Skeletal muscle tissue (tissue), 4 donors: ENCODE data around the gene RTN3. TPM values are rescaled to one million over a fixed set of nuclear protein-coding genes. Genes with fewer than 3 reads are reported as not detected.

Experiments used
- H3K27ac ChIP-seq: one replicate; pipeline ENCODE4 v1.7.0; 2013; ENCODE audit warnings: mild to moderate bottlenecking, low read depth, low read length, inconsistent platforms
- H3K27me3 ChIP-seq, 3 donors: one replicate each; pipeline ENCODE4 v1.7.0; 2013; ENCODE audit warnings: low read length in 3 of 3; ENCODE audit not compliant: control insufficient read depth in 3 of 3, insufficient read depth in 3 of 3
- H3K36me3 ChIP-seq, 3 donors: one replicate each; pipeline ENCODE4 v1.7.0; 2013; ENCODE audit warnings: low read length in 3 of 3; ENCODE audit not compliant: control insufficient read depth in 3 of 3, insufficient read depth in 3 of 3
- H3K4me1 ChIP-seq, 3 donors: one replicate each; pipeline ENCODE4 v1.7.0; 2013; ENCODE audit warnings: low read length in 3 of 3, mild to moderate bottlenecking in 3 of 3; ENCODE audit not compliant: control insufficient read depth in 3 of 3, insufficient read depth in 3 of 3
- H3K4me3 ChIP-seq, 3 donors: one replicate each; pipeline ENCODE4 v1.7.0; 2013; ENCODE audit warnings: low read length in 3 of 3
- H3K9ac ChIP-seq, 3 donors: one replicate each; pipeline ENCODE4 v1.7.0; 2013; ENCODE audit warnings: low read length in 3 of 3, mild to moderate bottlenecking in 3 of 3, moderate library complexity in 2 of 3, low read depth in 1 of 3
- H3K9me3 ChIP-seq, 3 donors: one replicate each; pipeline ENCODE4 v1.7.0; 2013; ENCODE audit warnings: low read length in 3 of 3; ENCODE audit not compliant: control insufficient read depth in 3 of 3
- total RNA-seq: library from RNA; depleted of rRNA; stranded (reverse); fragments of >200 nt; gene quantifications from one replicate; pipeline ENCODE4 v1.2.3, GENCODE V29; 2014
- donor health status: Osteomylitis.

The RTN3 gene
- total RNA-seq, 1 donor from 2014 or later, result 28.7 TPM

GRCh38 chr11:63708764-63709163 lies 27.5 kb downstream of the RTN3 start:
- no peaks in the 10 kb centered on the region for H3K27me3 ChIP-seq
- H3K4me1 ChIP-seq, result no peaks in the 10 kb centered on the region
- H3K9me3 ChIP-seq, result no peaks in the 10 kb centered on the region
- no peak overlapping the region for H3K4me3 ChIP-seq
- H3K9ac ChIP-seq, result no peak overlapping the region
- peaks cover 0 to 2% (median 0%) of the 10 kb centered on the region in 3 donors for H3K36me3 ChIP-seq
- no peak overlapping the region for H3K27ac ChIP-seq

GRCh38 chr11:63709336-63709884 lies 28.1 kb downstream of the RTN3 start:
- H3K27me3 ChIP-seq, result no peaks in the 10 kb centered on the region
- H3K9ac ChIP-seq, result no peak overlapping the region
- no peaks in the 10 kb centered on the region for H3K9me3 ChIP-seq
- no peak overlapping the region for H3K27ac ChIP-seq
- no peak overlapping the region for H3K4me3 ChIP-seq
- H3K36me3 ChIP-seq, result peaks cover 0 to 2% (median 0%) of the 10 kb centered on the region in 3 donors
- no peaks in the 10 kb centered on the region for H3K4me1 ChIP-seq

DNA sequence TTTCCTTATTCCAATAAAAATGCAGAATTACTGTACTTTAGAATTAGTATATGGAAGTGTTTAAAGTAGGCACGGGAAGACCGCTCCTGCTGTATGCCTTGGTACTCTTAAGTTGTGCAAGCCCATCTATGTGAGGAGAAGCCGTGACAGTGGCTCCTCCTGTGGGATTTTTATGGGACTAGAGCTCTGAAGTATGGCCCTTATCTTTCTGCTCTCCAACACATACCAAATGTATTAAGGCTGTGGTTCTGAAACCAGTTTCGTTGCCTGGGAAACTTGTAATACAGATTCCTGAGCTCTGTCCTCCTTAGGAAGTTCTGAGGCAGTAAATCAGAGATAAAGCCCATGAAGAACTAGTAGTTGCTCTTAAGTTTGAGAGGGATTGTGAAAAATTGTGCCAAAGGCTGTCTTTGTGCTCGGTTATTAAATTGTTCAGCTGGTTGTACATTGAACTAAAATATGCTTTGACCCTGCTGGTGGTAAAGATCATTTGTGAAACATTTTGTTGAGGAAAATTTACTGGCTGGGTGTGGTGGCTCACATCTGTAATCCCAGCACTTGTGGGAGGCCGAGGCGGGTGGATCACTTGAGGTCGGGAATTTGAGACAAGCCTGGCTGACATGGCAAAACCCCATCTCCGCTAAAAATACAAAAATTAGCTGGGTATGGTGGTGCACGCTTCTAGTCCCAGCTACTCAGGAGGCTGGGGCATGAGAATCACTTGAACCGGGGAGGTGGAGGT lies 29.3 kb downstream of the RTN3 start:
- peaks cover 0 to 2% (median 0%) of the 10 kb centered on the region in 3 donors for H3K36me3 ChIP-seq
- no peaks in the 10 kb centered on the region for H3K4me1 ChIP-seq
- H3K9ac ChIP-seq, result no peak overlapping the region
- no peaks in the 10 kb centered on the region for H3K27me3 ChIP-seq
- H3K27ac ChIP-seq, result no peak overlapping the region
- H3K4me3 ChIP-seq, result no peak overlapping the region
- no peaks in the 10 kb centered on the region for H3K9me3 ChIP-seq

DNA sequence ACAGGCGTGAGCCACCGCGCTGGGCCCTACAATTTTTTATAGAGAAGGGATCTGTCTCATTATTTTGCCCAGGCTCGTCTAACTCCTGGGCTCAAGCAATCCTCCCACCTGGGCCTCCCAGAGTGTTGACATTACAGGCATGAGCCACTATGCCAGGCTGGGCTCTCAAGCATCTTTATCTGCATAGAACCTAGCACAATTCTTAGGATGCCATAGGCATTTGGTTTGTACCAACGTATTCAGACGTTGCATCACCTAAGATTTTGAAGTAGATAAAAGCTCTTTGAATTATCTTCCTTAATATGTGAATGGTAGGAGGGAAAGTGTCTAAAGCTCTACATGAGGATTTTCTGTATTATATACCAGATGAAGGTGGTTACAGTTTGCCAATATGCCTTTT lies 30.5 kb downstream of the RTN3 start:
- H3K27me3 ChIP-seq, result no peaks in the 10 kb centered on the region
- no peak overlapping the region for H3K9ac ChIP-seq
- peaks cover 0 to 2% (median 0%) of the 10 kb centered on the region in 3 donors for H3K36me3 ChIP-seq
- no peak overlapping the region for H3K4me3 ChIP-seq
- H3K9me3 ChIP-seq, result no peaks in the 10 kb centered on the region
- no peaks in the 10 kb centered on the region for H3K4me1 ChIP-seq
- no peak overlapping the region for H3K27ac ChIP-seq

DNA sequence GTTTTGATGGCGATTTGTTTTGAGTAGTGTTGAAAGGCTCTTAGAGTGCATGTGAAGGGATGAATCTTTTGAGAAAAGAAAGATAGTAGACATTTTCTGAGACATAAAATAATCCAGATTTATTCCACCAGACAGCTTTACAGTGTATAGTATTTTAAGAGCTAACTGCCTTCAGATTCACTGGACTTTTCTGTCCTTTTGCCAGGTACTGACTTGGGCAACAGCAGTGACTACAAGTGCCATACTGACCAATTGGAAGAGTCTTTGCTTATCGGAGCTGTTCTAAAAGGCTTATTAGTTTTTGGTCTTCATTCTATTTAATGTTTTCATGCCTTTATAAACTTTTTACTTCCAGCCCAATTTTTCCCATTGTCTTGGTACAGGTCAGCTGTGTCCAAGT lies 32.5 kb downstream of the RTN3 start:
- H3K4me1 ChIP-seq, result no peaks in the 10 kb centered on the region
- H3K27ac ChIP-seq, result no peak overlapping the region
- H3K27me3 ChIP-seq, result no peaks in the 10 kb centered on the region
- H3K9me3 ChIP-seq, result no peaks in the 10 kb centered on the region
- H3K9ac ChIP-seq, result no peak overlapping the region
- no peak overlapping the region for H3K4me3 ChIP-seq
- no peaks in the 10 kb centered on the region for H3K36me3 ChIP-seq

DNA sequence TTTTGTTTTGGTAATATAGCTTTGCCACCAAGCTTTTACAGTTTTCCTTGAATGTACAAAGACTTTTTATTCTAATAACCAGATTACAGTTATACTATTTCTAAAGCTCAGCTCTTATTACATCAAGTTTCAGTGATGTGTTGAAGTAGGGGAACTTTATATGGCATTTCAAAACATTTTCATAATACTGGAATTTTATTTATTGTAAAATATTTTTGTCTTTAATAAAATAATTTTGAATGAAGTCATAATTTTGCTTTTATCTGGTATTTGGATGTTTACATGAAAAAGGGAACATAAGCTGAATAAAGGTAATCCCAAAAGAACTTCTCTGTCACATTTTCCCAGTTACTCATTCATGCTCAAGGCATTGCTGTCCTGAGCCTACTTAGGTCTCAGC lies 34.7 kb downstream of the RTN3 start:
- Histone ChIP-seq H3K27me3 (no peaks in the 10 kb centered on the region), H3K9me3 (no peaks in the 10 kb centered on the region), H3K9ac (no peak overlapping the region), H3K4me3 (no peak overlapping the region), H3K36me3 (peaks cover 0 to 2% (median 0%) of the 10 kb centered on the region in 3 donors), H3K4me1 (no peaks in the 10 kb centered on the region), H3K27ac (no peak overlapping the region)

- Histone ChIP-seq H3K9ac (no peak overlapping the region), H3K9me3 (no peaks in the 10 kb centered on the region), H3K4me3 (no peak overlapping the region), H3K27me3 (no peaks in the 10 kb centered on the region), H3K27ac (no peak overlapping the region), H3K4me1 (no peaks in the 10 kb centered on the region), H3K36me3 (peaks cover 0 to 2% (median 0%) of the 10 kb centered on the region in 3 donors)
These were observed 37.7 kb downstream of the RTN3 start for GRCh38 chr11:63719001-63719400.

- H3K36me3 ChIP-seq, result peaks cover 0 to 2% (median 0%) of the 10 kb centered on the region in 3 donors
- H3K9ac ChIP-seq, result no peak overlapping the region
- H3K9me3 ChIP-seq, result no peaks in the 10 kb centered on the region
- no peaks in the 10 kb centered on the region for H3K4me1 ChIP-seq
- no peak overlapping the region for H3K4me3 ChIP-seq
- no peaks in the 10 kb centered on the region for H3K27me3 ChIP-seq
- no peak overlapping the region for H3K27ac ChIP-seq
These were observed 38.7 kb downstream of the RTN3 start for GRCh38 chr11:63719987-63720386.

GRCh38 chr11:63720611-63721010 lies 39.3 kb downstream of the RTN3 start:
- H3K27me3 ChIP-seq, result no peaks in the 10 kb centered on the region
- H3K4me3 ChIP-seq, result no peak overlapping the region
- H3K9me3 ChIP-seq, result no peaks in the 10 kb centered on the region
- no peaks in the 10 kb centered on the region for H3K4me1 ChIP-seq
- H3K9ac ChIP-seq, result no peak overlapping the region
- peaks cover 0 to 2% (median 0%) of the 10 kb centered on the region in 3 donors for H3K36me3 ChIP-seq
- H3K27ac ChIP-seq, result no peak overlapping the region

- no peaks in the 10 kb centered on the region for H3K27me3 ChIP-seq
- no peaks in the 10 kb centered on the region for H3K9me3 ChIP-seq
- H3K27ac ChIP-seq, result no peak overlapping the region
These were observed 48.0 kb downstream of the RTN3 start for GRCh38 chr11:63729326-63729725.

More at GRCh38 chr11:63729326-63729725, 48.0 kb downstream of the RTN3 start:
- Histone ChIP-seq H3K4me1 (no peaks in the 10 kb centered on the region), H3K4me3 (no peak overlapping the region), H3K36me3 (no peaks in the 10 kb centered on the region), H3K9ac (no peak overlapping the region)
